Liver (tissue), 3 donors: ENCODE measurements around the gene DEPDC5.

Experiments
- CTCF ChIP-seq: fragments of 150-350 bp; IDR thresholded peaks from 2 replicates; pipeline ENCODE4 v1.5.1; 2017; ENCODE audit warnings: improper control_type of control experiment, low read depth, low read length; ENCODE audit not compliant: missing input control
- FOXA1 ChIP-seq: IDR thresholded peaks from 2 replicates; pipeline ENCODE4 v1.6.1; 2016; ENCODE audit warnings: antibody characterized with exemption
- JUND ChIP-seq, 2 donors: IDR thresholded peaks; 2 replicates each; pipeline ENCODE4 v1.6.1; 2016; ENCODE audit warnings: antibody characterized with exemption in 2 of 2
- MAX ChIP-seq: IDR thresholded peaks from 2 replicates; pipeline ENCODE4 v1.6.1; 2016; ENCODE audit warnings: antibody characterized with exemption
- RAD21 ChIP-seq, 2 donors: IDR thresholded peaks; 2 replicates each; pipeline ENCODE4 v1.6.1; 2016; ENCODE audit warnings: antibody characterized with exemption in 2 of 2, mild to moderate bottlenecking in 2 of 2
- REST ChIP-seq: IDR thresholded peaks from 2 replicates; pipeline ENCODE4 v1.6.1; 2016; ENCODE audit warnings: antibody characterized with exemption, mild to moderate bottlenecking
- TAF1 ChIP-seq: conservative IDR thresholded peaks from 2 replicates; pipeline ENCODE4 v1.6.1; 2016; ENCODE audit warnings: antibody characterized with exemption, mild to moderate bottlenecking
- YY1 ChIP-seq: IDR thresholded peaks from 2 replicates; pipeline ENCODE4 v1.6.1; 2016; ENCODE audit warnings: antibody characterized with exemption, mild to moderate bottlenecking
- donor health status: healthy.
- donor health status: healthy.

GRCh38 chr22:31911565-31912406 lies 158.0 kb downstream of the DEPDC5 start:
- no peak for TF ChIP-seq CTCF
- TF ChIP-seq TAF1, result no peak
- no peak for TF ChIP-seq RAD21 (IDR thresholded peaks at IDR 0.05)
- no peak for TF ChIP-seq JUND (IDR thresholded peaks at IDR 0.05)
- no peak for TF ChIP-seq MAX
- no peak for TF ChIP-seq YY1
- no peak for TF ChIP-seq FOXA1
- TF ChIP-seq REST, result no peak
